ENCODE results near the gene REXO4.
"Not testable (repeated sequence)": the region's sequence is repeated elsewhere in the genome, so short reads cannot be mapped to it uniquely, and the experiment has no call there.

The REXO4 gene

DNA sequence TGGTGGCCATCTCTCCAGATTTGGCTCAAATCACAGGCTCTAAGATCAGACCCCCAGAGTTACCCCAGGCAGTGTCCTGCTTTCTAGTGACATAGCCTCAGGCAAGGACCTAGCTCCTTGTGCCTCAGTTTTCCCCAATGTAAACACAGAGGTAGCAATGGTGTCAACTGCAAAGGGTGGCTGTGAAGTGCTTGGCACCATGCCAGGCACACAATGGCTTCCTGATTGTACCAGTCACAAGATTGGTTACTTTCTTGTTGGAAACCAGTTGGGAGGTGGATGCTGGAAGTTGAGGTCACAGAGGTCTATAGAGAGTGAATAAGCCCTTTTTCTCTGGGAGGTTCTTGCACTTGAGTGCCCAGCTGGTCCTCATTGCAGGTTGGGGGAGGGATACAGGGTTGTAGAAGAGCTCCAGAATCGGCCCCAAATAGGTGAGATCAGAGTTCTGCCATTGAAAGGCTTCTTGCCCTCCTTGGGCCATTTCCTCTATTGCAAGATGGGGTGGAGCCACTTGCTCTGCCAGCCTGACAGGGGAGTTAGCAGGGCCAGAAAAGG, 39.3 kb downstream of the REXO4 start:
- TF ChIP-seq, protein P1, sequence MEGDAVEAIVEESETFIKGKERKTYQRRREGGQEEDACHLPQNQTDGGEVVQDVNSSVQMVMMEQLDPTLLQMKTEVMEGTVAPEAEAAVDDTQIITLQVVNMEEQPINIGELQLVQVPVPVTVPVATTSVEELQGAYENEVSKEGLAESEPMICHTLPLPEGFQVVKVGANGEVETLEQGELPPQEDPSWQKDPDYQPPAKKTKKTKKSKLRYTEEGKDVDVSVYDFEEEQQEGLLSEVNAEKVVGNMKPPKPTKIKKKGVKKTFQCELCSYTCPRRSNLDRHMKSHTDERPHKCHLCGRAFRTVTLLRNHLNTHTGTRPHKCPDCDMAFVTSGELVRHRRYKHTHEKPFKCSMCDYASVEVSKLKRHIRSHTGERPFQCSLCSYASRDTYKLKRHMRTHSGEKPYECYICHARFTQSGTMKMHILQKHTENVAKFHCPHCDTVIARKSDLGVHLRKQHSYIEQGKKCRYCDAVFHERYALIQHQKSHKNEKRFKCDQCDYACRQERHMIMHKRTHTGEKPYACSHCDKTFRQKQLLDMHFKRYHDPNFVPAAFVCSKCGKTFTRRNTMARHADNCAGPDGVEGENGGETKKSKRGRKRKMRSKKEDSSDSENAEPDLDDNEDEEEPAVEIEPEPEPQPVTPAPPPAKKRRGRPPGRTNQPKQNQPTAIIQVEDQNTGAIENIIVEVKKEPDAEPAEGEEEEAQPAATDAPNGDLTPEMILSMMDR (IDR thresholded peaks at IDR 0.05): no peak
- Histone ChIP-seq H3K4me3 (no peak overlapping the region), H3K4me1 (peaks cover 0 to 23% (median 18%) of the 10 kb centered on the region in 4 donors), H3K27me3 (no peaks in the 10 kb centered on the region), H3K36me3 (peaks cover 0 to 1% (median 0%) of the 10 kb centered on the region in 3 donors), H3K9me3 (no peaks in the 10 kb centered on the region), H3K27ac (no peak overlapping the region)
- DNase-seq: no peak
- intact Hi-C loops (cut with DNase I; ENCODE audit: low total_unique reads): loop anchor here (5.0 kb wide), 1 partner anchor 39 kb away; the partner anchor contains the start of gene REXO4

DNA sequence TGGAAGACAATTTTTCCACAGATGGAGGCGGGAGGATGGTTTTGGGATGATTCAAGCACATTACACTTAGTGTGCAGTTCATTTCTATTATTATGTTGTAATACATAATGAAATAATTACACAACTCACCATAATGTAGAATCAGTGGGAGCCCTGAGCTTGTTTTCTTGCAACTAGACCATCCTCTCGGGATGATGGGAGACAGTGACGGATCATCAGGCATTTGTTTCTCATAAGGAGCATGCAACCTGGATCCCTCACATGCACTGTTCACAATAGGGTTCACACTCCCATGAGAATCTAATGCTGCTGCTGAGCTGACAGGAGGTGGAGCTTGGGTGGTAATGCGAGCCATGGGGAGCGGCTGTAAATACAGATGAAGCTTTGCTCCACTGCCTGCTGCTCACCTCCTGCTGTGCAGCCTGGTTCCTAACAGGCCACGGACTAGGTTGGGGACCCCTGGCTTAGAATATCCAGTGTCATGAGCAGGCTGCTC, 40.0 kb downstream of the REXO4 start:
- no peaks in the 10 kb centered on the region for H3K27me3 ChIP-seq
- H3K4me3 ChIP-seq: no peak overlapping the region
- H3K36me3 ChIP-seq: peaks cover 3 to 6% (median 6%) of the 10 kb centered on the region in 3 donors
- no peaks in the 10 kb centered on the region for H3K9me3 ChIP-seq
- H3K27ac ChIP-seq: no peak overlapping the region
- H3K4me1 ChIP-seq: peaks cover 0 to 30% (median 21%) of the 10 kb centered on the region in 4 donors
- intact Hi-C loops (cut with DNase I; ENCODE audit: low total_unique reads): loop anchor here (5.0 kb wide), 1 partner anchor 40 kb away; the partner anchor contains the start of gene REXO4
- TF ChIP-seq, protein P1 (IDR thresholded peaks at IDR 0.05): no peak
- no peak for DNase-seq

DNA sequence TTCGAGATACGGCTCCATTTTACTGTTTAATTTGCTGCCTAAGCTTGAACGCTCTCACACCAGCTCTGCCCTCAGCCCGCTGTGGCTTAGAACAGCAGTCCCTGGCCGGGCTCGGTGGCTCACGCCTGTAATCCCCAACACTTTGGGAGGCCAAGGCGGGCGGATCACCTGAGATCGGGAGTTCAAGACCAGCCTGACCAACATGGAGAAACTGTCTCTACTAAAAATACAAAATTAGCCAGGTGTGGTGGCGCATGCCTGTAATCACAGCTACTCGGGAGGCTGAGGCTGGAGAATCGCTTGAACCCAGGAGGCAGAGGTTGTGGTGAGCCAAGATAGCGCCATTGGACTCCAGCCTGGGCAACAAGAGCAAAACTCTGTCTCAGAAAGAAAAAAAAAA, 40.5 kb downstream of the REXO4 start:
- Histone ChIP-seq H3K36me3 (peaks cover 4 to 10% (median 9%) of the 10 kb centered on the region in 3 donors), H3K4me1 (peaks cover 0 to 35% (median 24%) of the 10 kb centered on the region in 4 donors)
- not testable (repeated sequence) for H3K4me3 ChIP-seq, H3K9me3 ChIP-seq, H3K27ac ChIP-seq, DNase-seq, H3K27me3 ChIP-seq
- intact Hi-C loops (cut with DNase I; ENCODE audit: low total_unique reads): loop anchor here (5.0 kb wide), 1 partner anchor 40 kb away; the partner anchor contains the start of gene REXO4

DNA sequence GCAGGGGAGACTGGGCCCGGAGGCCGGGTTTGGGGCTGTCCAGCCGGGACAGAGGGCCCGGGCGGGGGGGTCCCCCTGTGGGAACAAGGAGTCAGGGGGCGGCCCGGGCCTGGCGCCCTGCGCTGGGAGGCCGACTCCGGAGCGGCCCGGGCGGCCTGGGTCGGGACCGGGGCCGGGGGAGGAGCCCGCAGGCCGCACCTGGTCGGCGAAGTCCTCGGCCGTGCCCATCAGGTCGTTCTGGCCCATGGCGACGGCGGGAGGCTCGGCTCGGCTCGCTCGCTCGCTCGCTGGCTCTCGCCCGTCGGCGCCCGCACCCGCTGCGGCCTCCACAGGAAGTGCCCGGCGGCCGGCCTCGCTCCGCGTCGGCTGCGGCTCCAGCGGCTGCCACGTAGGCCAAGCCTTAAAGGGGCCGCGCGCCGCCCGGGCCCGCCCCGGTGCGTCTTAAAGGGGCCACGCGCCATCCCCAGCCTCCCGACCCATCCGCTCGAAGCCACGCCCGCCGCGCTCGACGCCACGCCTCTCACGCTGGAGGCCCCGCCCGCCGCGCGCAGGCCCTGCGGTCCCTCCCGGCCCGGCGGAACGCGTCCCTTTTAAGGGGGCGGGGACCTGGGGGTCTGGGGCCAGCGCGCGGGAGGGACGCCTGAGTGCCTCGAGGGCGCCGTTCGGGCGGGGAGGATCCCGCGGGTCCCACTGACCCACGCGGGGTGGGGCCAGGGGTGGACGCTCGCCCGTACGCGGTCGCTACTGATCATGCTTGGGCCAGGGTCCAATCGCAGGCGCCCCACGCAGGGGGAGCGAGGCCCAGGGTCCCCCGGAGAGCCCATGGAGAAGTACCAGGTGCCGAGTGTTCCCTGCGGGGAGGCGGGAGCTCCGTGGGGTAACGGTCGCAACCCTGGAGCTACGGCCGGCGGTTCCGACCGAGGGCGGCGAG, 41.8 kb downstream of the REXO4 start, which contains the start of the genes STKLD1 and SURF4:
Gene STKLD1, plus strand, starts transcription at position 643 of the 931 bp plus-strand sequence. Its CDS starts 108 bp downstream, at position 751.
Gene SURF4, minus strand, starts transcription at position 337 of the 931 bp plus-strand sequence. Its CDS starts 91 bp downstream, at position 246.
- Histone ChIP-seq H3K36me3 (peaks cover 4 to 16% (median 14%) of the 10 kb centered on the region in 3 donors), H3K27me3 (no peaks in the 10 kb centered on the region), H3K4me3 (peak within 1 kb of the TSS; percentile 94), H3K9me3 (no peaks in the 10 kb centered on the region), H3K27ac (peak within 1 kb of the TSS; percentile 93), H3K4me1 (peaks cover 0 to 48% (median 36%) of the 10 kb centered on the region in 4 donors)
- peak; percentile 94 to 97 for DNase-seq
- TF ChIP-seq, protein P1 (IDR thresholded peaks at IDR 0.05): peak in 1 of 2 experiments; percentile 44
- intact Hi-C loops (cut with DNase I; ENCODE audit: low total_unique reads): loop anchor here (5.0 kb wide), 1 partner anchor 41 kb away; the partner anchor contains the start of gene REXO4

DNA sequence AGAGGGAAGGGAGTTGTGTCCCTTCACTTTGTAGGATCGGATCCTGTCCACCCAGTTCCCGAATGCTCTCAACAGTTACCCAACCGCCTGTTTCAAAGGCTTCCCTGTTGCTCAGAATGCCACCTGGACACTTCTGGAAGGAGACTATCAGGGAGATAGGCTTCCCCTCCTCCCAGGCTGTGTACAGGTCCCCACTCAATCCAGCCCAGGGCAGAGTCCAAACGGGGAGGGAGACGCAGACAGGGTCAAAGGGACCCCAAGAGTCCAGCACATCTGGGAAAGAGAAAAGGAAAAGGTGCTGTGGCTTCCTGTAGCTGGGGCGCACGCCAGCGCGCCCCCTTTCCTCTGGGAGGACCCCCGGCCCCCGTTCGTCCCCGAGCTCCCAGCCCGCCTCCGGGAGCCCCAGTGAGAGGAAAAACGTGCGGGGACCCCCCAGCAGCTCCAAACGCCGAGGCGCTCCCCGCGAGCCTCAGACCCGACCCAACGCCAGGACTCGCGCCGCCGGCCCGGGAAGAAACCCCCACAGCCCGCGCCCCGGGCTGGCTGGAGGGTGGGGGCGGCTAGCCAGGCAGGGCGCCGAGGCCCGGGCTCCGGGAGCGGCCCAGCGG, 42.6 kb downstream of the REXO4 start:
- no peak for DNase-seq
- peak overlapping the region; percentile 94 for H3K4me3 ChIP-seq
- H3K9me3 ChIP-seq: no peaks in the 10 kb centered on the region
- H3K27me3 ChIP-seq: no peaks in the 10 kb centered on the region
- intact Hi-C loops (cut with DNase I; ENCODE audit: low total_unique reads): loop anchor here (5.0 kb wide), 1 partner anchor 42 kb away; the partner anchor contains the start of gene REXO4
- TF ChIP-seq, protein P1 (IDR thresholded peaks at IDR 0.05): no peak
- H3K36me3 ChIP-seq: peaks cover 4 to 16% (median 14%) of the 10 kb centered on the region in 3 donors
- peak overlapping the region; percentile 93 for H3K27ac ChIP-seq
- H3K4me1 ChIP-seq: peaks cover 0 to 55% (median 44%) of the 10 kb centered on the region in 4 donors

All from tibial artery (tissue), 4 donors.